ENCODE measurements around the gene CCL5. TPM values are rescaled to one million over a fixed set of nuclear protein-coding genes. Genes with fewer than 3 reads are reported as not detected.

CCL5 gene
- total RNA-seq, 1 donor from 2014 or later = not detected

DNA sequence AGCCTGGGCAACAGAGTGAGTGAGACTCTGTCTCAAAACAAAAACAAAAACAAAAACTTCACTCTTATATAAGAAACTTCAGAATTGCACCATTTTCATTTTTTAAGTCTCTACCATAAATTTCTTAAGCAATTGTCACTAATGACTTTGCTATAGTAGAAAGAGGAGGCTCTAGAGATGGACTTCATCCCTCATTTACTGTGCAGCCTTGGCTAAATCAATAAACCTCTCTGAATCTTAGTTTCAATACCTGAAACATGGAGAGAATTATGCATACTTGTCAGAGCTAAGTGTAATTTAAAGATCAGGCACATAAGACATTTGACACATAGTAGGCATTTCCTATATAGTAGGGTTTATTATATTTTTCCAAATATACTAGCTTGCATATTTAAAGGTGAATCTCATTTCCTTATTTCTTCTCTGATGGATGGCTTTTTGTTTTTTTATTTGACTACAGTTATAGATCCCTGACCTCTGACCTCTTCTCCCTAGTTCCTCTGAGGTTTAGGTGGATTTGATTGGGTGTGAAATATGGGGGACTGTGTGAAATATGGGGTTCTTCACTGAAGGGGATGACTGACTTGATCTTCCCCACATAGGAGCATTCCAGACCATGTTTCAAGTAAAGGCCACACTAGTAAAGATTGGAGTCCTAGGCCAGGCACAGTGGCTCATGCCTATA is 2.7 kb downstream of the CCL5 start:
- no peak overlapping the region for H3K27ac Mint-ChIP-seq (ENCODE audit: unreplicated experiment)
- no peak for DNase-seq (ENCODE audit: extremely low spot score, unreplicated experiment)
- H3K36me3 Mint-ChIP-seq (ENCODE audit: unreplicated experiment) = no peaks in the 10 kb centered on the region
- no peaks in the 10 kb centered on the region for H3K27me3 Mint-ChIP-seq (ENCODE audit: unreplicated experiment)
- TF ChIP-seq, protein P1, sequence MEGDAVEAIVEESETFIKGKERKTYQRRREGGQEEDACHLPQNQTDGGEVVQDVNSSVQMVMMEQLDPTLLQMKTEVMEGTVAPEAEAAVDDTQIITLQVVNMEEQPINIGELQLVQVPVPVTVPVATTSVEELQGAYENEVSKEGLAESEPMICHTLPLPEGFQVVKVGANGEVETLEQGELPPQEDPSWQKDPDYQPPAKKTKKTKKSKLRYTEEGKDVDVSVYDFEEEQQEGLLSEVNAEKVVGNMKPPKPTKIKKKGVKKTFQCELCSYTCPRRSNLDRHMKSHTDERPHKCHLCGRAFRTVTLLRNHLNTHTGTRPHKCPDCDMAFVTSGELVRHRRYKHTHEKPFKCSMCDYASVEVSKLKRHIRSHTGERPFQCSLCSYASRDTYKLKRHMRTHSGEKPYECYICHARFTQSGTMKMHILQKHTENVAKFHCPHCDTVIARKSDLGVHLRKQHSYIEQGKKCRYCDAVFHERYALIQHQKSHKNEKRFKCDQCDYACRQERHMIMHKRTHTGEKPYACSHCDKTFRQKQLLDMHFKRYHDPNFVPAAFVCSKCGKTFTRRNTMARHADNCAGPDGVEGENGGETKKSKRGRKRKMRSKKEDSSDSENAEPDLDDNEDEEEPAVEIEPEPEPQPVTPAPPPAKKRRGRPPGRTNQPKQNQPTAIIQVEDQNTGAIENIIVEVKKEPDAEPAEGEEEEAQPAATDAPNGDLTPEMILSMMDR (IDR thresholded peaks at IDR 0.05) = no peak
- H3K4me3 Mint-ChIP-seq (ENCODE audit: unreplicated experiment) = no peak overlapping the region
- no peaks in the 10 kb centered on the region for H3K9me3 Mint-ChIP-seq (ENCODE audit: unreplicated experiment)
- H3K4me1 Mint-ChIP-seq (ENCODE audit: unreplicated experiment) = peaks cover 3% of the 10 kb centered on the region

DNA sequence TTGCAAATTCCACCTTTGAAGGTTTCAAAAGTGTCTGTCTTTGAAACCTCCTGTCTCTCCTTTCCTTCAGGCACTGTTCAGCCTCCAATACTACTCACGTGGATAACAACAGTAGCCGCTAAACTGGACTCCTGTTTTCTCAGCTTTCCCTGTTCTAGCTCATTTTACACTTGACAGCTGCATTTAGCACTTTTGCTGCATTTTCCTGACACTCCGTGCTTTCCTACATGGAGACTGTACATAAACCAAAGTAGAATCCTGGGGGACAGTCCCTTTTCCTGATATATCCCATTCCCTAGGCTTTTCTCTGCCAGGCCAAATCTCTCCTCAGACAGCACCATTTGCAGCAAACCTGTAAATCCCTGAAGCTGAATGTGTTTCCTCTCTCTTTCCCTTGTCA is 3.6 kb downstream of the CCL5 start:
- H3K27ac Mint-ChIP-seq (ENCODE audit: unreplicated experiment) = no peak overlapping the region
- H3K36me3 Mint-ChIP-seq (ENCODE audit: unreplicated experiment) = no peaks in the 10 kb centered on the region
- peaks cover 3% of the 10 kb centered on the region for H3K4me1 Mint-ChIP-seq (ENCODE audit: unreplicated experiment)
- no peak overlapping the region for H3K4me3 Mint-ChIP-seq (ENCODE audit: unreplicated experiment)
- no peaks in the 10 kb centered on the region for H3K9me3 Mint-ChIP-seq (ENCODE audit: unreplicated experiment)
- no peaks in the 10 kb centered on the region for H3K27me3 Mint-ChIP-seq (ENCODE audit: unreplicated experiment)
- TF ChIP-seq, protein P1 (IDR thresholded peaks at IDR 0.05) = no peak
- no peak for DNase-seq (ENCODE audit: extremely low spot score, unreplicated experiment)

DNA sequence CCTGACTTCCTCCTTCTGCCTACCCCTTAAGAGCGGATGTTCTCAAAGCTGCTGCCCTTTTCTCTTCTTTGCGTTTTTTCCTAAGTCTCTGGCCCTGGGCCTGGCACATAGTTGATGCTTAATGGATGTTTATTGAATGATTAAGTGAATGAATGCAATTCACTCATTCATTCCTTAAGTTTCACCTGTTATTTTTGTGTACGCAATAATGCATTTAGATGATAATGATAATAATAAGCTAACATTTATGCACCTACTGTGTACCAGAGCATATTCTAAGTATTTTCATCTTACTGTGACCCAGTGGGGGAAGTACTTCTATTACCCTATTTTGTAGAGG is 4.4 kb downstream of the CCL5 start:
- TF ChIP-seq, protein P1 (IDR thresholded peaks at IDR 0.05) = no peak
- H3K36me3 Mint-ChIP-seq (ENCODE audit: unreplicated experiment) = no peaks in the 10 kb centered on the region
- H3K27ac Mint-ChIP-seq (ENCODE audit: unreplicated experiment) = no peak overlapping the region
- peaks cover 3% of the 10 kb centered on the region for H3K4me1 Mint-ChIP-seq (ENCODE audit: unreplicated experiment)
- no peaks in the 10 kb centered on the region for H3K27me3 Mint-ChIP-seq (ENCODE audit: unreplicated experiment)
- H3K4me3 Mint-ChIP-seq (ENCODE audit: unreplicated experiment) = no peak overlapping the region
- H3K9me3 Mint-ChIP-seq (ENCODE audit: unreplicated experiment) = no peaks in the 10 kb centered on the region
- no peak for DNase-seq (ENCODE audit: extremely low spot score, unreplicated experiment)

DNA sequence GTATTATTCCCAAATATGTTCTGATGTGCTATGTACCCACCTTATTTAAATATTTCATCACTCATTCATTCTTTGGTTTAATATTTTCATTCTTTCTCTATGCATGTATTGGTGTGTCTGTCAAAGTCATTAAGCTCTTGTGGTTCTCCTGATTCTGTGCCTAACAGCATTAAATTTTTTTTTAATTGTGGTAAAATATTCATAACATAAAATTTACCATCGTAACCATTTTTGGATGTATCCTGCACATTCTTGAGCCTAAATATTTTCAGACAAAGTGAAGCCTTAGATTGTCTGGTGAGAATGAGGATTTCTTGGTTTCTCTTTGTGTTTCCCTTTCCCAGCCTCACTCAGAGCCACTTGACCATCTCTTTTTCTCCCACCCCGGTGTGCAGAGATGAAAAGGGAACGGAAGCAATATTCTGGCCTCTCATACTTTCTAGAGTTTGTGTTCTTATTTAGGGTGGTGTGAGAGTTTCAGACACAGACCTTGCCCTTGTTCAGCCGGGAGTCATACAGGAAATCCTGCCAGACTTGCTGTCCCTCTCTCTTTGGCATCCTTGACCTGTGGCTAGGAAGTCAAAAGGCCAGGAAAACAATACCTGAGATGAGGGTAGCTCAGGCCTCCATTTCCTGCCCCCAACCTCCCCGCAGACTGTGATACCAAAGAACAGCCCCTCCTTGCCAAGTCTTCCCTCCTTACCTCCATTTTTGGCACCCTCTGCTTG is 4.9 kb downstream of the CCL5 start:
- TF ChIP-seq, protein P1 (IDR thresholded peaks at IDR 0.05) = no peak
- no peaks in the 10 kb centered on the region for H3K36me3 Mint-ChIP-seq (ENCODE audit: unreplicated experiment)
- H3K27ac Mint-ChIP-seq (ENCODE audit: unreplicated experiment) = no peak overlapping the region
- H3K4me3 Mint-ChIP-seq (ENCODE audit: unreplicated experiment) = no peak overlapping the region
- H3K27me3 Mint-ChIP-seq (ENCODE audit: unreplicated experiment) = no peaks in the 10 kb centered on the region
- no peak for DNase-seq (ENCODE audit: extremely low spot score, unreplicated experiment)
- H3K9me3 Mint-ChIP-seq (ENCODE audit: unreplicated experiment) = no peaks in the 10 kb centered on the region
- peaks cover under 1% of the 10 kb centered on the region for H3K4me1 Mint-ChIP-seq (ENCODE audit: unreplicated experiment)

DNA sequence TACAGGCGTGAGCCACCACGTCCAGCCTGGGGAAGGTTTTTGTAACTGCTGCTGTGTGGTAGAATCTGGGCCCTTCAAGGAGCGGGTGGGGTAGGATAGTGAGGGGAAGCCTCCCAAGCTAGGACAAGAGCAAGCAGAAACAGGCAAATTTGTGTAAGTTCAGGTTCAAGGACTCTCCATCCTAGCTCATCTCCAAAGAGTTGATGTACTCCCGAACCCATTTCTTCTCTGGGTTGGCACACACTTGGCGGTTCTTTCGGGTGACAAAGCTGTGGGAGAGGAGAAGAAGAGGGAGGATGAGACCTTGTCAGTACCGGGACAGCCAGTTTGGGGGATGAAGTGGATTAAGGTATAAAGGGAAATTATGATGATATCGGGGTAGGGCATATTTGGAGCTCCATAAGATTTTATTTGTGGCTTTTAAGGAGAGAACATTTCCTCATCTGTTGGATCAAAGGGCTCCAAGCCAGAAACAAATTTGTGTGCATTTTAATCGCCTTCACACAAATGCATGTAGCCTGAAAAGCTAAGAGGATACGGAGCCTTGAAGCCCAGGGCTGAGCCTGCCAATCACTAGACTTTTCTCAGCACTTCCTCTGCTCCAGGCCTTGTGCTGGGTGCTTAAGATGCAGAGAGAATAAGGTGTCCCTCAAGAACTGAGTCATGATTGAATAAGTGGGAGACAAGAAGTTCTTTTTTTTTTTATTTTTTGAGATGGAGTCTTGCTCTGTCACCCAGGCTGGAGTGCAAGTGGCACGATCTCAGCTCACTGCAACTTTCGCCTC is 7.8 kb downstream of the CCL5 start:
- no peaks in the 10 kb centered on the region for H3K36me3 Mint-ChIP-seq (ENCODE audit: unreplicated experiment)
- TF ChIP-seq, protein P1 (IDR thresholded peaks at IDR 0.05) = no peak
- H3K27me3 Mint-ChIP-seq (ENCODE audit: unreplicated experiment) = no peaks in the 10 kb centered on the region
- H3K27ac Mint-ChIP-seq (ENCODE audit: unreplicated experiment) = no peak overlapping the region
- no peaks in the 10 kb centered on the region for H3K9me3 Mint-ChIP-seq (ENCODE audit: unreplicated experiment)
- H3K4me3 Mint-ChIP-seq (ENCODE audit: unreplicated experiment) = no peak overlapping the region
- no peaks in the 10 kb centered on the region for H3K4me1 Mint-ChIP-seq (ENCODE audit: unreplicated experiment)
- no peak for DNase-seq (ENCODE audit: extremely low spot score, unreplicated experiment)

Data from osteocyte (in vitro differentiated cells).